SK-MEL-5 (cell line): ENCODE measurements around the gene LONRF2. TPM values are rescaled to one million over a fixed set of nuclear protein-coding genes. Genes with fewer than 3 reads are reported as not detected.

Experiments used
- DNase-seq: peaks from one replicate; pipeline ENCODE4 v3.0.0-alpha.2; 2016; ENCODE audit warnings: low read depth, low spot score
- in situ Hi-C: cut with HindIII; loops from 2 replicates; pipeline ENCODE4 v1.10.0; 2016; ENCODE audit warnings: low sequenced_read_pairs, high pct_unique_total_duplicates, low pct_unique_long_range_greater_than_20kb
- total RNA-seq: library from RNA; depleted of rRNA; stranded (reverse); fragments of >200 nt; shearing (Covaris generic); gene quantifications from 2 replicates; pipeline ENCODE4 v1.2.3, GENCODE V29; 2014

Gene LONRF2
- total RNA-seq, 1 experiment from 2014 or later = 12.3 TPM

- no peak for DNase-seq
- in situ Hi-C loops = no loop called here
These were observed 12.2 kb downstream of the LONRF2 start for GRCh38 chr2:100309973-100310719.

- in situ Hi-C loops = no loop called here
These were observed 13.0 kb downstream of the LONRF2 start for GRCh38 chr2:100309311-100309710.

GRCh38 chr2:100303744-100304143 lies 18.6 kb downstream of the LONRF2 start:
- no peak for DNase-seq
- in situ Hi-C loops = no loop called here

More at GRCh38 chr2:100309311-100309710, 13.0 kb downstream of the LONRF2 start:
- no peak for DNase-seq

GRCh38 chr2:100302585-100302892 lies 19.8 kb downstream of the LONRF2 start:
- in situ Hi-C loops = no loop called here
- DNase-seq = no peak

GRCh38 chr2:100301881-100302584 lies 20.3 kb downstream of the LONRF2 start:
- in situ Hi-C loops = no loop called here
- DNase-seq = no peak

- in situ Hi-C loops = no loop called here
- no peak for DNase-seq
These were observed 22.8 kb downstream of the LONRF2 start for GRCh38 chr2:100299548-100299947.

GRCh38 chr2:100297511-100297910 lies 24.8 kb downstream of the LONRF2 start:
- DNase-seq = no peak
- in situ Hi-C loops = no loop called here

GRCh38 chr2:100294162-100294497 lies 28.2 kb downstream of the LONRF2 start:
- no peak for DNase-seq
- in situ Hi-C loops = no loop called here

GRCh38 chr2:100293341-100294161 lies 28.8 kb downstream of the LONRF2 start:
- DNase-seq = no peak
- in situ Hi-C loops = no loop called here

GRCh38 chr2:100292022-100292580 lies 30.2 kb downstream of the LONRF2 start:
- DNase-seq = peak; percentile 96
- in situ Hi-C loops = no loop called here

GRCh38 chr2:100291152-100291970 lies 30.9 kb downstream of the LONRF2 start:
- DNase-seq = peak; percentile 98
- in situ Hi-C loops = no loop called here

- no peak for DNase-seq
- in situ Hi-C loops = no loop called here
These were observed 31.6 kb downstream of the LONRF2 start for GRCh38 chr2:100290718-100291151.

- DNase-seq = no peak
- in situ Hi-C loops = no loop called here
These were observed 33.3 kb downstream of the LONRF2 start for GRCh38 chr2:100289020-100289419.

GRCh38 chr2:100286318-100286717 lies 36.0 kb downstream of the LONRF2 start:
- DNase-seq = no peak
- in situ Hi-C loops = no loop called here

- peak; percentile 14 for DNase-seq
- in situ Hi-C loops = no loop called here
These were observed 36.6 kb downstream of the LONRF2 start for GRCh38 chr2:100285691-100286090.

GRCh38 chr2:100285011-100285410 lies 37.3 kb downstream of the LONRF2 start:
- DNase-seq = no peak
- in situ Hi-C loops = no loop called here

GRCh38 chr2:100283724-100284501 lies 38.4 kb downstream of the LONRF2 start:
- peak; percentile 97 for DNase-seq

More at GRCh38 chr2:100283724-100284501, 38.4 kb downstream of the LONRF2 start:
- in situ Hi-C loops = no loop called here
